Hematopoietic multipotent progenitor cell treated with erythropoietin and hydrocortisone succinate and interleukin-3 and kit ligand, for 4 days (in vitro differentiated cells): Measurements from ENCODE around the gene FBXO42.
"Not testable (repeated sequence)": the region's sequence is repeated elsewhere in the genome, so short reads cannot be mapped to it uniquely, and the experiment has no call there.

Experiments used
- DNase-seq: peaks from one replicate; pipeline ENCODE4 v3.0.0-alpha.2; 2015

Gene FBXO42

DNA sequence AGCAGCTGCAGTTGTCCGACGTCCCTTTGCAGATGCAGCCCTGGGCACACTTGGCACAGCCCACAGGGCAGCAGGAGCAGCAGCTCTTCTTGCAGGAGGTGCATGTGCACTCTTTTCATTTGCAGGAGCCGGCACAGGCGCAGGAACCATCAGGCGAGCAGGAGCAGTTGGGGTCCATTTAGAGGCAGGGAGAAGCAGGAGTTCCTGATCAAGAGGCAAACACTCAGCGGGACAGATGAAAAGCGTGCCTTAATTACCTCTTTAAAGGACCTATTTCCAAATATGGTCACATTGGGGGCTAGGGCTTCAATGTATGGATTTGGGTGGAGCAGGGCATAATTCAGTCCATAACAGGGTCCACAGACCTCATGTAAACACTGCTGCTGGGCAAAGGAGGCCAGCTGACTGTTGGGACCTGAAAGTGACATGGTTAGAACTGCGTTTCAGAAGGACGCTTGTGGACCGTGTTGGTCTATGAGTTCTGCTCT, 111.0 kb downstream of the FBXO42 start:
- no peak for DNase-seq

DNA sequence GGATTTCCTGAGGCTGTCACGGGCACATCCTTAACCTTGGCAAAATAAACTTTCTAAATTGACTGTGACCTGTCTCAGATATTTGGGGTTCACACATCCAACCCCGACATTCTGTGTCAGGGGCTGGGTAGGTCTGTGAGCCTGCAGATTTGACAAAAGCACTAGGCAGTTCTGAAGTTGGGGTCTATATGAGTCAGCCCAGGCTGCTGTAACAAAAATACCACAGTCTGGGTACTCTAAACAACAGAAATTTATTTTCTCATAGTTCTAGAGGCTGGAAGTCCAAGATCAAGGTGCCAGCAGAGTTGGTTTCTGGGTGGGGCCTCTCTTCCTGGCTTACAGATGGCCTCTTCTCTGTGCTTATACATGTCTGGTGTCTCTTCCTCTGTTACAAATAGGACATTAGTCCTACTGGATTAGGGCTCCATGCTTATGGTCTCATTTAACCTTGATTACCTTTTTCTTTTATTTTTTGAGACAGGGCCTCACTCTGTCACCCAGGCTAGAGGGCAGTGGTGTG, 112.2 kb downstream of the FBXO42 start:
- no peak for DNase-seq

DNA sequence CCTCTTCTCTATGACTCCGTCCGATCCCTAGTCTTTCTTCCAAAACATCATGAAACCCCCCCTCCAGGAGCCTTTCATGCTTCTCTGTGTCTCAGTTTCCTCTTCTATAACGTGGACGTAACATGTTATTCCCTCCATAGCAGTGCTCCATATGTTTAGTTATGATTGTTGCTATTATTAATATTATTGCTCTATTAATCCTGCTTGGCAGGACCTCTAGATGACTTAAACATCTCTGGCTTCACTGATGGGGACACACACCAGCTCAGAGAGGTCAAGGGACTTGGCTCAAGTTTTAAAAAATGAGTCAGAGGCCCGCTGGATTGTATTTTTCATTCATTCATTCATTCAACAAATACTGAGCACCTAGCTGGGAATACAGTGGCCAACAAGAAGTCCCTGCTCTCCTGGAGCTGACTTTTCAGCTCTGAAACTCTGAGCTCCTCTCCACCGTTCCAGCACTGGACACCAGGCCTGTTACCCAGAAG, 114.9 kb downstream of the FBXO42 start:
- no peak for DNase-seq

DNA sequence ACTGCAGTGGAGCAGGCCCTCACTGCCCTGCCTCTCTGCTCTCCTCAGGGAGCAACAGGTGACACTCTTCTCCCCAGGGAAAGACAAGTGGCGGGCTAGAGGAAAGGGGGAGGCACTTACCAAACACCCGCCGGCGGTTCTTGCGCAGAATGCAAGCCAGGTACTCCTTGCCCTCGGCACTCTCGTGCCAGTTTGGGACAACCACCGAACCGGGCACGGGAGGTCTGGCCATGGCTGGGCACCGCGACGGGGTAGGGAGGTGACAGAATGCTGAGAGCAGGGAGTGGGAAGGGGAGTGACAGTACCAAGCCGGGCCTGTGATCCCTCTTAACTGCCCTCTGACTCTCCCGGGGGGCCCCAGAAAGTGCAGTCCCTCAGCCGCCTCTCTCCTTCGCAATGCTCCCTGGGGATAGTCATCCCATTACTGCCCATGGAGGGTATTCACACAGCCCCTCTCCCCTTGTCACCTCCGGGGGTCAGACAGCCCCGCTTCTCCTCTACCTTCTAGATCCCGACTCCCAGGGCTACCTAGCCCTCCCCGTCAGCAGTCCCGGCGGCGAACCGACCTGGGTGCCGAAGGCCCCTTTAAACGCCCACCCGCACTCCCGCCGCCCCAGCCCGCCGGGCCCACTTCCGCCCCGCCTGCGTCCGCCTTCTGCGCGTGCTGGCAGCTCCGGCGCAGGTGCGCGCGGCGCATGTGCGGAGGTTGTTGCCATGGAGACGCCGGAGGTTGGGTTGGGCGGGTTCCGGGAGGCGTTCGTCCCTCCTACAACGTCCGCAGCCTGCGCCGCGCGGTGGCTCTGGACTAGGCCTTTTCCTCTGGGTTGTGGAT, 115.6 kb downstream of the FBXO42 start, which contains the start of gene CPLANE2:
Gene CPLANE2 (minus strand): TSS at position 673 of the 832 bp plus-strand sequence. CDS start 441 bp downstream, at position 232.
- peak; percentile 97 for DNase-seq

DNA sequence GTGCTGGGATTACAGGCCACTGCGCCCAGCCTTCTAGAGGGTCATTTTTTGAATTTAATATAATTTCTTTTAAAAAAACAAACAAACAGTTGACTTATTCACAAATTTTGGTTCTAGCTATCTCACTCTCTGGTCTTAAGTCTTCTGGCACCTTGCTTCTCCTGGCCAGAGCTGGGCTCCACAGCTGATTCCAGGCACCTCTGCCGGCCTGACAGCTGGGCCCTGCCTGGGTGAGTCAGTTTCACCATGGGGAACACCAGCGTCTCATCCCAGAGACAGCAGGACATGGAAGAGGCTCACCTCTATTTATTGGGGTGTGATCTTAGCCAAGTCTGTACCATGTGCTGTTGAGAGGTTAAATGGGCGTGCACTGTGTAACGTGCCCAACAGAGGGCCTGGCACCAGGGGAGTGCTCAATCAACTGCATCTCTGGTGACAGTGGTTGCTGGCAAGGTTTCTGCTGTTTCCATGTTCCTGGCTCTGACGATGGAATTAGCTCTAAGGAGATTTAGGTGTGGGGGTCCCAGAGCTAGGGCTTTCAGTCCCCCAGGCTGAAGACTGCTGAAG, 116.3 kb downstream of the FBXO42 start:
- DNase-seq = peak; percentile 89

DNA sequence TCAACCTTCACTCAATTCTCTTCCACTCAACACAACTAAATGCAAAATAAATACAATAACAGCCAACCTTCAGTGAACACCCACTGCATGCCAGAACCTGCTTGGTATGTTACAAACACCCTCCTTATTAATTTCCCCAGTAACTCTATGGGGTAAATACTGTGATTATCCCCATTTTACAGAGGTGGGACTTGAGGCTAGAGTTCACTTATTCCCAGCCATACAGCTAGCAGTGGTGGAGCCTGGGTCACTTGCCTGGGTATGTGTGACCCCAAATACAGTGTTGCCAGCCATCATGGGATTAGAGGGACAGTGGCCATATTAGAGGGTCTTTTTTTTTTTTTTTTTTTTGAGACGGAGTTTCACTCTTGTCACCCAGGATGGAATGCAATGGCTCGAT, 116.9 kb downstream of the FBXO42 start:
- DNase-seq = no peak

DNA sequence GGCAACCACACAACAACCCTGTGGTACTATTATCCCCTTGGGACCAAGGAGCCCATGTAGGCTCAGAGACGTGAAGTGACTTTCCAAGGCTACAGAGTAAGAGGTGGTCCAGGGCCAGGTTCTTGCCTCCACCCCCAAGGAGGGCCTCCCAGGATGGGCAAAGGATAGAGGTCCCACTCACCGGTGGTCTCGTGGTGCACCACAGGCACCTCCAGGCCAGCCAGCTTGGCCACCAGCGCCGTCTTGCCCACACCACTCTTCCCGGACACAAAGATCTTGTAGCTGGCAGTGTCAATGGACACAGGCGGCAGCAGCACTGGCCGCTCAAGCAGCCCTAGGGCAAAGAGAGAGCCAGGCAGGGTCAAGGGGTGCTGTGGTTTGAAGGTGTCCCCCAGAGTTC, 118.8 kb downstream of the FBXO42 start:
- DNase-seq = no peak

DNA sequence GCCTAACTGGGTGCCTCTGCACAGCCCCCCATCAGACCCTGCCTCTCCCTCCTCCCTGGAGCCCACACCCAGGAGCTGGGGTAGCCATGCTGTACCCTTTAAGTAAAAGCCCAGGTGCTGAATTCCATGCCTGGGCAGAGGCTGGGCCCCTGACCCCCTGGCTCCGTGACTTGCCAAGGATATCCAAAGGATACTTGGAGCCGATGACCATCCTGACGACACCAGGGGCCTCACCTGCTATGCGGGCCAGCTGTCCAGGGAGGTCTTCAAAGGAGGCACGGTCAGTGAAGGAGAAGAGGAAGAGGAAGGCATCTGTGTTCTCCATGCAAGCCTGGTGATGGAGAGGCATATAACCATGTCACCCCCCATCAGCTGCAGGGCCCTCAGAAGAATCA, 120.0 kb downstream of the FBXO42 start:
- DNase-seq = no peak

DNA sequence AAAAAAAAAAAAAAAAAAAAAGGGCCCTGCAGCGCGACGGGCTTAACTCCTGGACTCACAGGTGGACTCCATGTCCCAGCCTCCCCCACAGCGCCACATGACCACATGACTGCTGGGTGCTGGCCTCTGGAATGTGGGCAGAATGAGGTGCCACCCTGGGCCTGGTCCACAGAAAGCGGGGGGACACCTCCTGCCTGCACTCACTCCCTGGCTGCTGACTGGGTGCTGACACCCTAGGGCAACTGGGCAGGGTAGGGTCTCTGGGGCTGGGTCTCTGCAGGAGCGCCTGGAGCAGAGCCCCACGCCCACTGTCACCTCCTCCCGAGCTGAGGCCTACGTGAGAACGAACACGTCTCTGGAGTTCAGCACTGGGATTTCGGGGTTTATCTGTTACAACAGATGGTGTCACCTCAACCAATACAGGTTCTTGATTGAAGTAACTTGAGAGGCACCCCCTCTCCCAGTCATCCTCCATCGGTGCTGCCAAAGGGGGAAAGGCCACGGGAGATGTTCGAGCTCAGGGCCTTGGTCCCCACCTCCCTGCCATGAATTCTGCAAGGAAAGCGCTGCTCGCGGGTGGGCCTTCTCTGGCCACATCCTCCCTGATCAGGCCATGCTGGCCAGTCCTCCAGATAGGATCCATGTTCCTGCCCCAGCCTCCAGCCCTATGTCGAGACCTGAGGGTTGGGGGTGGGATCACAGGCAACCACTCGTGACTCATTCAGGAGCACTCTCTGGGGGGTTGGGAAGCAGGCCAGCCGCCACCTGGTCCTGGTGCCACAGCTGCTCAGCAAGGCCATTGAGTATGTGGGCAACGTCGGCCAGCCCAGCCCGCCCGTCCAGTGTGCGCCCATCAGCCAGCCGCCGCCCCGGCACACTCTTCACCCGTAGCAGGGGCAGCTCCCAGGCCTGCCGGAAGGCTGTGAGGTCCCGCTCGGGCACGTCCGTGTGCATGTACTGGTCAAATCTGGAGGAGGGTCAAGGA, 120.7 kb downstream of the FBXO42 start:
- no peak for DNase-seq

DNA sequence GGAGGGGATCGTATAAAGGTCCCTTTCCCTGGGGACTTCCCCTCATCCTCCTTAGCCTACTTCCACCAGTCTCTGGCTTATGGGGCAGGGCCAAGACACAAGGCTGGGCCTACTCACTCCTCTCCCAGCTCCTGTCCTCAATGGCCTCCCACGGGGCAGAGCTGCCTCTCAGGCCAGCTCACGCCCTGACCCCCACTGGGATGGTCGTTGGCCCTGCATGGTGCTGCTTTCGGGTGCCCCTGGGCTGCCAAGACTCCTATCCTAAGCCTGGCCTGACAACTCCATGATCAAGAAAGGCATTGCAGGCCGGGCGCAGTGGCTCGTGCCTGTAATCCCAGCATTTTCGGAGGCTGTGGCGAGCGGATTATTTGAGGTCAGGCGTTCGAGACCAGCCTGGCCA, 121.5 kb downstream of the FBXO42 start:
- no peak for DNase-seq

DNA sequence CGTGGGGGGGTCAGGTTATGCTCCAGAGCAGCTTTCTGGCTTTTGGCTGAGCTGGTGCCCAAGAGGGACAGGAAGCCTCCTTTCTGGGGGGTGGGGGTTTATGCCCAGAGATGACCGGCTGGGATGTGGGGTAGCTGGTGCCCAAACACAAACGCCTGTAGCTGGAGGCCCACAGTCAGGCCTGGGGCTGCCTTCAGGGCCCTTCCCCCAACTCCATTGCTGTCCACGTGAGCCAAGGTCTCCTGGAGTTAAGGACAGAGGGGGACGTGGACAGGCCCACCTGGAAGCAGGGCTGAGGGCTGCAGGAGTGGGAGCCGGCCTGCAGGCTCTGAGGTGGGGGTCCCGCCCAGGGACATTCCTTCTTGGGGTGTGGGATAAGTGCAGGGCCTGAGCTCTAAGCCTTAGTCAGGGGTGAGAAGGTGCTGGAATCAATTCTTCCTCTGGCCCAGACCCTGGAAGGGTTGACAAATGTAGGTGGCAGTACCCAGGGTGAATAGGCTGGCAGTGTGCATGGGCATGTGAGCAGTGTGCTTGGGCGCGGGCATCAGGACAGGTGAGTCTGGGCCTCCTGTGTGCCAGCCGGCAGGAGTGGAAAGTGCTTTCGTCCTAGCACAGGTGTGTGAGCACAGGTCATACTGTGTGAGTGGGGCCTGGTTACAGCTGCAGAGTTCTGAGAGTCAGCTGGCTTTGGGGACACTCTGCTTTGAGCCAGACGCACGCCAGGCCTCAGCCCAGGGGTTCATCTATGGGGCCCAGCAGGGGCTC, 122.1 kb downstream of the FBXO42 start:
- DNase-seq = no peak

DNA sequence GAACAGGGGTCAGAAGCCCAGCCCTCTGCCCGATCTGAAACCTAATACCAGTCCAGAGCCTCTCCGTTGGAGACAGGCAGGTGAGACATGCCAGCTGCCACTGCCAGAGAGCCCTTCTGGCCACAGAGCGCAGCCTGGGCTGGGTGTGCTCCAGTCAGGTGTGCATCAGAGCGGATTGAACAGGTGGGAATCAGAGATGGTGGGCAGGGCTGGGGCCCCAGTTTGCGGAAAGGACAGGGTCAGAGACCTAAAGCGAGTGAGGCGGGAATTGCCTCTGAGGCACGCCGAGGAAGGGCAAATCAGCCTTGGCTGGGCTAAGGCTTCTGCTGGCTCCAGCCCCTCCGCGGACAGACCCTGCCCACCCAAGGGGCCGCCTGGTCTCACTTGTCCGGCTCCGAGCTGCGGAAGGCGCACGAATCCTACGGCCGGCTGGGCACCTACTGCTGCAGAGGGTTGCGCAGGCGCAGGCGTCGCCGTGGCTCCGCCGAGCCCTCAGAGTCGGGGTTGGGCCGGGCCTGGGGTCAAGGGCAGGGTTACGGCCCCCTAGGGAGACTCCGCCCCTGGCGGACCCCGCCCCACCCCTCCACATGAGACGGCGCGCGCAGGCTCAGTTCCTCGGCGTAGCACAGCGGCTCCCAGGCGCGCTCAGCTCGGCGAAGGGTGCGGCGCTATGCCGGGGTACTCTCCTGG, 125.6 kb downstream of the FBXO42 start:
- peak; percentile 70 for DNase-seq

DNA sequence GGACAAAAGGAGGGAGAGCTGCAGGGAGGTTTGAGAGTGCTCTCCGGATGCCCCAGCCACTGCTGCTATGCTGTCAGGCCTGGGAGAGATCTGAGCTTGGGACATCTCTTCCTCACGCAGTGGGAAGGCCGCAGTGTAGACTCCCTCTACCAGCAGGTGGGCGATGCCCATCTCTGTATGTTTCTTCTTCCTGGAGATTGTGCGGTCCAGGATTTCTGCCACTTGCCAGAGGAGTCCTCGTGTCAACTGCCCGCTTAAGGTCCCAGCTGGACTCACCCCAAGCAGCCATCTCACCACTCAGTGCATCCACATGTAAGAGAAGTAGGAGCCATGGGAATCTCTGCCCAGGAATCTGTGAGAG, 126.2 kb downstream of the FBXO42 start:
- DNase-seq = no peak

DNA sequence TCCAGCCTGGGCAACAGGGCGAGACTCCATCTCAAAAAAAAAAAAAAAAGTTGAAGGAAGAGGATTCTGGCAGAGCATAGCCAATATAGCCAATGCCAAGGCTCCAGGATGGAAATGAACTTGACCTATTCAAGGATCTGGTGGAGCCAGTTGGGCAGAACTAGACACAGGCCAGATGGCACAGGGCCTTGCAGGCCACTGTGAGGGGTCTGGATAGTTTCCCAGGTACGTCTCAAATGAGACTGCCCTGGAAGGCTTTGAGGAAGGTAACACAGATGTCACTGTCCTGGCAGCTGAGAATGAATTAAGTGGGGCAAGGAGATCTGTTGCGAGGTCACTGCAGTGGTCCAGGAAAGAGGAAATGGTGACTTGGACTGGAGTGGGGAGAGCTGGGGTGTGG, 127.8 kb downstream of the FBXO42 start:
- no peak for DNase-seq

DNA sequence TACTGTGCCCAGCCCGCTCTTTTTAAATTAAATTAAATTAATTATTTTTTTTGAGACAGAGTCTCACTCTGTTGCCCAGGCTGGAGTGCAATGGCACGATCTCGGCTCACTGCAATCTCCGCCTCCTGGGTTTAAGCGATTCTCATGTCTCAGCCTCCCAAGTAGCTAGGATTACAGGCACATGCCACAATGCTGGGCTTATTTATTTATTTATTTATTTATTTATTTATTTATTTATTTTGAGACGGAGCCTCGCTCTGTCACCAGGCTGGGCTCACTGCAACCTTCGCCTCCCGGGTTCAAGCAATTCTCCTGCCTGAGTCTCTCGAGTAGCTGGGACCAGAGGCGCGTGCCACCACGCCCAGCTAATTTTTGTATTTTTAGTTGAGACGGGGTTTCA, 129.6 kb downstream of the FBXO42 start:
- DNase-seq = not testable (repeated sequence)

DNA sequence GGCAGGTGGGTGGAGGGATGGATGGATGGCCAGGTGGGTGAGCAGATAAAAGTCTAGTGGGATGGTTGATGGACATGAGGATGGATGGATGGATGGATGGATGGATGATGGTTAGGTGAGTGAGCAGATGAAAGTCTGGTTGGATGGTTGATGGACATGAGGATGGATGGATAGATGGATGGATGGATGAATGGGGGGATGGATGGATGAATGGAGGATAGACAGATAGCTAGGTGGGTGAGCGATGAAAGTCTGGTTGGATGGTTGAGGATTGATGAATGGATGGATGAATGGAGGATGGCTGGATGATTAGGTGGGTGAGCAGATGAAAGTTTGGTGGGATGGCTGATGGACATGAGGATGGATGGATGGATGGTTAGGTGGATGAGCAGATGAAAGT, 130.8 kb downstream of the FBXO42 start:
- no peak for DNase-seq

DNA sequence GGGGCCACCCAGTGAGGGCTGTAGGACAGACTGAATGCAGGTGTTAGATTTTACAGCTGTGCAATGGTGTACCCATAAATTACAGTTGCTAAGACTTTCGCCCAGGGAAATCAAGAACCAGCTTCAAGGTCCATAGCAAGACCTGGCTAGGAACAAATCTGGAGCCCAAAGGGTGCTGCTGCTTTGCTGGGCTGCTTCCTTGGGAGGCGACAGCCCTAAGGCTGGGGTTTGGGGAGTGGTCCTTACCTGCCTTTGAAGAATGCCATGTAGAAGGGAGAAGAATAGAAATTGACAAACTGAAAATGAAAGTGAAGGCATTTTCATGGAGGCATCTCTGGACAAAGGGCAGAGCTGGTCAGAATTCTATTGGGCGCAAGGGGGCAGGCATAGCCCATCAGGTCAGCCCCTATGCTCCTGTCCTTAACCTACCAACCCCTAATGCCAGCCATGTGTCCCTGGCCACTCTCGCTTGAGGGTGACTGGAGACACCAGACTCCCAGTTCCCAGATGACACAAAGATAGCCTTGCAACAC, 132.2 kb downstream of the FBXO42 start:
- DNase-seq = no peak

DNA sequence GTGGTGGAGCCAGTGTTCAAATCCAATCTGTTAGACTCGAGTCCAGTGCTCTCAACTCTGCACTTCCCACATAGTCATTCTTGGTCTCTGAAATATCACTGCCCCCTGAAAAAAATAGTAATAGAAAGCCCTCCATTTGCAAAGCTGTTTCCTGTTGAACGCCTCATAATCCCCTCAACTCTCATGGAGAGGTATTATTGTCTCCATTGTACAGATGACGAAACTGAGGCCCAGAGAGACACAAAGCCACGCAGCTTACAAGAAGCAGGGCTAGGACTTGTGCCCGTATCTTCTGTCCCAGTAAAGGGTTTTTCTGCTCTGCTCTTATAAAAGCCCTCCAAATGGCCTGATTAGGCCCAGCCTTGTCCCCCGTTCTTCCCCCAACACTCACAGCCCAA, 133.6 kb downstream of the FBXO42 start:
- DNase-seq = no peak

DNA sequence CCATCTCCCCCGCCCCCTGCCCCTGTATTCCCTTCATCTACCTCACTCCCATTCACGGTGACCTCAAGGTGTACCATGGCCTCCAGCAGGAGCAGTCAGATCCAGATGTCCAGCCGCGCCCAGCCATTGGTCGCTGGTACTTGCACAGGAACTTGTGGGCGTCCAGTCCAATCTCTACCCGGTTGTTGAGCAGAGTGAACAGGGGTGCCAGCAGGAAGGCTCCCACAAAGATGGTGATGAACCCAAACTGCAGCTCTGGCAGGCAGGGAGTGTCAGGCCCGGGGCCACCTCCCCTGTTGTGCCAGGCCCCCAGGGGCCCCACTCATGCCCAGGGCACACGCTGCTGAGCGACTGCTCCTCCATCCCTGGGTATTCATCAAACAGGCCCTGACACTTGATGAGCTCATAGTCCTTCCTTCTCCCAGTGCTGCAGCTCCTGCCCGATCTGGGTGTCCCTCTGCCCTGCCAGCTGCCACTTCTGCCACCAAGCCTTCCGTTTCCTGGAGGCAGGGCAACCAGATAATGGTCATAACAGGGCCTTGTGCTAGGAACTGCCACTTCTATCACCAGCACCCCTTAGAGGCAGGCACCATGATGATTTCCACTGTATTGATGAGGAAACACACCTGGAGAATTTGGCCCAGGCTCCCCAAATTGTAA, 134.1 kb downstream of the FBXO42 start:
- no peak for DNase-seq

DNA sequence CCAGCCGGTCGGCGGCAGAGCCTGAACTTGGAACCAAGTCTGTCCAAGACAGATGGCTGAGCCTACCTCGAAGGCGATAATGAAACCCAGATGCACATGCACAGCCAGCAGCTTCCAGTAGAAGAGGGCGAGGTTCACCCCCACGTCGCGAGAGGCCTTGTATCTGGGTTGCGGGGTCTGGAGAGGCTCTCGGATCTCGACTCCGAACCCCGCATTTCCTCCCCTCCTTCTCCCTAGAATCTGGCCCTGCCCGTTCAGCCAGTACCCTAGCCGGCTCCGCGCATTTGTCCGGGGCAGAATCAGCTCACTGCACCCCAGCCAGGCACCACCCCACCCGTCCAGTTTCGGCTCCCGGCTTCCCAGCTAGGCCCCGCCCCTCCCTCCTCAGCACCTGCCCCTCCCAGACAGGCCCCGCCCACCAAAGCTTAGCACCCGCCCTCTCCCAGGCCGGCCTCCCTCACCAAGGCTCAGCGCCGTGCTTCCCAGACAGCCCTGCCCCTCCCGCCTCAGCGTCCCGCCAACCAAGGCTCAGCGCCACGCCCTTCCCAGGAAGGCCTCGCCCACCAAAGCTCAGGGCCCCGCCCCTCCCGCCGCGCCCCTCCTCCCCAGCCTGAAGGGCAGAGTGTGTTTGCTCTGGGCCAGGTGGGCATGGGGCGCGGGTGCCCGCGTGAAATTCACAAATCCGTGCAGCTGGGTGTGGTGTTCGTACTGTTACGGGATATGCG, 135.1 kb downstream of the FBXO42 start:
- peak; percentile 99 for DNase-seq
